Neural progenitor cell (in vitro differentiated cells): Measurements from ENCODE around the gene HMCN1. TPM values are rescaled to one million over a fixed set of nuclear protein-coding genes. Genes with fewer than 3 reads are reported as not detected.

Source experiments
- DNase-seq: peaks from one replicate; pipeline ENCODE4 v3.0.0-alpha.2; 2016; ENCODE audit warnings: low spot score
- H2AFZ ChIP-seq: fragments of 200-600 bp; sonication (generic); replicated peaks from 2 replicates; pipeline ENCODE4 v1.6.1; 2016; ENCODE audit warnings: antibody characterized with exemption
- H3F3A ChIP-seq: fragments of 200-600 bp; sonication (generic); 2 replicates; pipeline ENCODE4 v1.6.1; 2016; ENCODE audit warnings: antibody characterized with exemption, low read depth
- H3K27ac ChIP-seq: fragments of 200-600 bp; sonication (generic); 2 replicates; pipeline ENCODE4 v1.5.1; 2016; ENCODE audit warnings: mild to moderate bottlenecking
- H3K27me3 ChIP-seq: fragments of 200-600 bp; sonication (generic); 2 replicates; pipeline ENCODE4 v1.6.1; 2016; ENCODE audit warnings: mild to moderate bottlenecking, moderate library complexity
- H3K36me3 ChIP-seq: fragments of 200-600 bp; sonication (generic); 2 replicates; pipeline ENCODE4 v1.5.1; 2016
- H3K4me1 ChIP-seq: fragments of 200-600 bp; sonication (generic); 2 replicates; pipeline ENCODE4 v1.6.1; 2016; ENCODE audit warnings: mixed run types
- H3K4me2 ChIP-seq: fragments of 200-600 bp; sonication (generic); 2 replicates; pipeline ENCODE4 v1.6.1; 2016
- H3K4me3 ChIP-seq: fragments of 200-600 bp; sonication (generic); 2 replicates; pipeline ENCODE4 v1.5.1; 2016
- H3K79me2 ChIP-seq: fragments of 200-600 bp; sonication (generic); 2 replicates; pipeline ENCODE4 v1.6.1; 2016; ENCODE audit warnings: low read depth
- H3K9ac ChIP-seq: fragments of 200-600 bp; sonication (generic); 2 replicates; pipeline ENCODE4 v1.6.1; 2016
- H3K9me3 ChIP-seq: fragments of 200-600 bp; sonication (generic); 2 replicates; pipeline ENCODE4 v1.5.1; 2016; ENCODE audit warnings: low read depth
- H4K20me1 ChIP-seq: fragments of 200-600 bp; sonication (generic); 2 replicates; pipeline ENCODE4 v1.6.1; 2016; ENCODE audit warnings: low read depth
- H3K27ac Mint-ChIP-seq: 3 replicates; pipeline ENCODE4 v1.8.0; 2021; ENCODE audit warnings: mixed read lengths
- H3K27me3 Mint-ChIP-seq: 2 replicates; pipeline ENCODE4 v1.8.0; 2022; ENCODE audit warnings: low read depth, mild to moderate bottlenecking, inconsistent platforms, moderate library complexity, mixed read lengths; ENCODE audit not compliant: insufficient read depth
- H3K36me3 Mint-ChIP-seq: 3 replicates; pipeline ENCODE4 v1.8.0; 2021; ENCODE audit warnings: mixed read lengths
- H3K4me1 Mint-ChIP-seq: 3 replicates; pipeline ENCODE4 v1.8.0; 2021; ENCODE audit warnings: mixed read lengths
- H3K4me3 Mint-ChIP-seq: 3 replicates; pipeline ENCODE4 v1.8.0; 2021; ENCODE audit warnings: mild to moderate bottlenecking, moderate library complexity, mixed read lengths
- H3K9me3 Mint-ChIP-seq: 3 replicates; pipeline ENCODE4 v1.8.0; 2020; ENCODE audit warnings: mixed read lengths
- CTCF ChIP-seq: fragments of 200-600 bp; sonication (generic); IDR thresholded peaks from 2 replicates; pipeline ENCODE4 v1.5.1; 2017; ENCODE audit warnings: antibody characterized with exemption, mild to moderate bottlenecking
- EZH2 ChIP-seq: fragments of 200-600 bp; sonication (generic); IDR thresholded peaks from 2 replicates; pipeline ENCODE4 v1.6.1; 2017; ENCODE audit warnings: antibody characterized with exemption, mild to moderate bottlenecking, moderate library complexity
- EZH2phosphoT487 ChIP-seq: fragments of 200-600 bp; sonication (generic); IDR thresholded peaks from 2 replicates; pipeline ENCODE4 v1.6.1; 2017; ENCODE audit warnings: antibody characterized with exemption
- total RNA-seq: library from RNA; depleted of rRNA; stranded (reverse); fragments of >200 nt; gene quantifications from 2 replicates; pipeline ENCODE4 v1.2.3, GENCODE V29; 2015; ENCODE audit warnings: low replicate concordance

Gene HMCN1
- total RNA-seq, 1 donor from 2014 or later = 26.4 TPM

GRCh38 chr1:186099336-186100104 lies 365.3 kb downstream of the HMCN1 start:
- no peaks in the 10 kb centered on the region for H3K9me3 ChIP-seq
- no peak overlapping the region for H3K4me2 ChIP-seq
- no peak overlapping the region for H3K27ac ChIP-seq
- H3K36me3 ChIP-seq = no peaks in the 10 kb centered on the region
- TF ChIP-seq EZH2 = no peak
- no peak for TF ChIP-seq CTCF
- no peak for TF ChIP-seq EZH2phosphoT487
- no peaks in the 10 kb centered on the region for H4K20me1 ChIP-seq
- no peaks in the 10 kb centered on the region for H3K79me2 ChIP-seq
- no peak overlapping the region for H3K9ac ChIP-seq
- no peak overlapping the region for H3K4me3 Mint-ChIP-seq
- peaks cover 13% of the 10 kb centered on the region for H3K4me1 ChIP-seq
- DNase-seq = no peak
- H3K27me3 Mint-ChIP-seq = no peaks in the 10 kb centered on the region
- H3K4me1 Mint-ChIP-seq = peaks cover 9% of the 10 kb centered on the region
- H3F3A ChIP-seq = no peaks in the 10 kb centered on the region
- H3K27me3 ChIP-seq = no peaks in the 10 kb centered on the region
- no peak overlapping the region for H2AFZ ChIP-seq
- H3K4me3 ChIP-seq = no peak overlapping the region
- no peak overlapping the region for H3K27ac Mint-ChIP-seq
- H3K36me3 Mint-ChIP-seq = no peaks in the 10 kb centered on the region
- no peaks in the 10 kb centered on the region for H3K9me3 Mint-ChIP-seq

GRCh38 chr1:186102107-186102506 lies 367.9 kb downstream of the HMCN1 start:
- Histone ChIP-seq H3K4me1 (peaks cover 13% of the 10 kb centered on the region), H3K27me3 (no peaks in the 10 kb centered on the region), H3K27ac (no peak overlapping the region), H3K4me2 (no peak overlapping the region), H3K9me3 (no peaks in the 10 kb centered on the region), H3K9ac (no peak overlapping the region), H3F3A (no peaks in the 10 kb centered on the region), H2AFZ (no peak overlapping the region), H3K4me3 (no peak overlapping the region), H4K20me1 (no peaks in the 10 kb centered on the region), H3K79me2 (no peaks in the 10 kb centered on the region), H3K36me3 (no peaks in the 10 kb centered on the region)
- no peaks in the 10 kb centered on the region for H3K36me3 Mint-ChIP-seq
- H3K4me3 Mint-ChIP-seq = no peak overlapping the region
- H3K27me3 Mint-ChIP-seq = no peaks in the 10 kb centered on the region
- no peak for TF ChIP-seq CTCF
- no peak for TF ChIP-seq EZH2phosphoT487
- no peak for TF ChIP-seq EZH2
- DNase-seq = no peak
- no peak overlapping the region for H3K27ac Mint-ChIP-seq
- H3K9me3 Mint-ChIP-seq = no peaks in the 10 kb centered on the region
- H3K4me1 Mint-ChIP-seq = peaks cover 9% of the 10 kb centered on the region

DNA sequence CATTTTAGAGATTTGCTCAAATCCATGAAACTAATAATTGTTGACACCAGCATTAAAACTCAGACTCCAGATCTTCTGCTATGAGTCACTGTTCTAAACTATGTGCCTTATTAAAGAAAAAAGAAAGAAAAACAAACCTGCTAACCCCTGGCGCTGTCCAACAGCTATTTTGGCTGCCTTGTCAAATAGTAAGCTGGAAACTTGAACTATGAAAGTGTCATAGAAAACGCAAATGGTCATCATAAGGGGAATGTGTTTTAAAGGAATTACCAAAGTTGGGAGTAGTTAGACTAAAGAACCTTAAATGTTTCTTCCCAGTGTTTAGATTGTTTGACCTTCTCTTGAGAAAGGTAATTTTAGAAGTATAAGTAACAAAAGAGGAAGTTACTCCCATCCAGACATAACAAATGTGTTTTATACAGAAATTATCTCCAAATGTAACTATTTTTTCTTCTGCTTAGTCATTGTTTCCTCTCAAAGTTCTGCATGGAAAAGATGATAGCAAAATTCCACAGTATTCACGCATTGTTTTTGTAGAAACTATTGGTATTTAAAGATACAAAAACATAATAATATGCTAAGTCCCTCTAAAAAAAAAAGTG lies 368.5 kb downstream of the HMCN1 start:
- H3K27me3 ChIP-seq = no peaks in the 10 kb centered on the region
- Mint-ChIP-seq H3K9me3 (no peaks in the 10 kb centered on the region), H3K4me3 (no peak overlapping the region), H3K36me3 (no peaks in the 10 kb centered on the region), H3K4me1 (peaks cover 9% of the 10 kb centered on the region), H3K27ac (no peak overlapping the region), H3K27me3 (no peaks in the 10 kb centered on the region)
- H3K27ac ChIP-seq = no peak overlapping the region
- H3K79me2 ChIP-seq = no peaks in the 10 kb centered on the region
- H3K36me3 ChIP-seq = no peaks in the 10 kb centered on the region
- H3K4me3 ChIP-seq = no peak overlapping the region
- DNase-seq = no peak
- no peaks in the 10 kb centered on the region for H3K9me3 ChIP-seq
- H3K4me2 ChIP-seq = no peak overlapping the region
- H4K20me1 ChIP-seq = no peaks in the 10 kb centered on the region
- no peaks in the 10 kb centered on the region for H3F3A ChIP-seq
- no peak overlapping the region for H3K9ac ChIP-seq
- TF ChIP-seq EZH2phosphoT487 (no peak), EZH2 (no peak), CTCF (no peak)
- peaks cover 13% of the 10 kb centered on the region for H3K4me1 ChIP-seq
- H2AFZ ChIP-seq = no peak overlapping the region
